ENCODE measurements around the gene TCEAL5. TPM values are rescaled to one million over a fixed set of nuclear protein-coding genes. Genes with fewer than 3 reads are reported as not detected.

TCEAL5 gene
- total and polyA plus RNA-seq, 2 of the 13 experiments (the other 11 are each of a cell fraction or from before 2014, with no cell fraction given), result not detected

DNA sequence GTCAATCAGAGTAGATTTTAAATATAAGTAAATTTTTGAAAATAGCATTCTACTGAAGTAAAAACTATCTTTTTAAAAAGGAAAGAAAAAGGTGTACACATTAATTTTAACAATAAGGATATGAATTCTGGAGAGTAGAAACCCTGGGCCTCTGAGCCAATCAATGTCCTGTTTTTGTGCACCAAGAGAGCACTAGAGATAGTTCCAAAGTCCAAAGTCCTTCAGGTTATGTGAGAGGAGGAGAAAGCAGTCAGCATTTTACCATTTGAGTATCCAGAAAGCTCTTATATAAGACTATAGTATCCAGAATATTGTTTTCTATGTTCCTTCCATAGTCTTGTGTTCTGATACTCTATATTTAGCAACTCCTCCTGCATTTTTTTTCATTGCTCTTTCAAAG is 18.3 kb downstream of the TCEAL5 start (continued):
- TF ChIP-seq, protein P1, sequence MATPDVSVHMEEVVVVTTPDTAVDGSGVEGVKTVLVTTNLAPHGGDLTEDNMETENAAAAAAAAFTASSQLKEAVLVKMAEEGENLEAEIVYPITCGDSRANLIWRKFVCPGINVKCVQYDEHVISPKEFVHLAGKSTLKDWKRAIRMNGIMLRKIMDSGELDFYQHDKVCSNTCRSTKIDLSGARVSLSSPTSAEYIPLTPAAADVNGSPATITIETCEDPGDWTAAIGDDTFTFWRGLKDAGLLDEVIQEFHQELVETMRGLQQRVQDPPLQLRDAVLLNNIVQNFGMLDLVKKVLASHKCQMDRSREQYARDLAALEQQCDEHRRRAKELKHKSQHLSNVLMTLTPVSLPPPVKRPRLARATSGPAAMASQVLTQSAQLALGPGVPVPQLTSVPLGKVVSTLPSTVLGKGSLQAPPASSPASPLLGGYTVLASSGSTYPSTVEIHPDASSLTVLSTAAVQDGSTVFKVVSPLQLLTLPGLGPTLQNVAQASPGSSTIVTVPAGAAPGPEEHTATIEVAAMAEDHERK (CRISPR knock-in tag; IDR thresholded peaks at IDR 0.05; ENCODE audit: low read depth), result no peak
- TF ChIP-seq, protein P2, sequence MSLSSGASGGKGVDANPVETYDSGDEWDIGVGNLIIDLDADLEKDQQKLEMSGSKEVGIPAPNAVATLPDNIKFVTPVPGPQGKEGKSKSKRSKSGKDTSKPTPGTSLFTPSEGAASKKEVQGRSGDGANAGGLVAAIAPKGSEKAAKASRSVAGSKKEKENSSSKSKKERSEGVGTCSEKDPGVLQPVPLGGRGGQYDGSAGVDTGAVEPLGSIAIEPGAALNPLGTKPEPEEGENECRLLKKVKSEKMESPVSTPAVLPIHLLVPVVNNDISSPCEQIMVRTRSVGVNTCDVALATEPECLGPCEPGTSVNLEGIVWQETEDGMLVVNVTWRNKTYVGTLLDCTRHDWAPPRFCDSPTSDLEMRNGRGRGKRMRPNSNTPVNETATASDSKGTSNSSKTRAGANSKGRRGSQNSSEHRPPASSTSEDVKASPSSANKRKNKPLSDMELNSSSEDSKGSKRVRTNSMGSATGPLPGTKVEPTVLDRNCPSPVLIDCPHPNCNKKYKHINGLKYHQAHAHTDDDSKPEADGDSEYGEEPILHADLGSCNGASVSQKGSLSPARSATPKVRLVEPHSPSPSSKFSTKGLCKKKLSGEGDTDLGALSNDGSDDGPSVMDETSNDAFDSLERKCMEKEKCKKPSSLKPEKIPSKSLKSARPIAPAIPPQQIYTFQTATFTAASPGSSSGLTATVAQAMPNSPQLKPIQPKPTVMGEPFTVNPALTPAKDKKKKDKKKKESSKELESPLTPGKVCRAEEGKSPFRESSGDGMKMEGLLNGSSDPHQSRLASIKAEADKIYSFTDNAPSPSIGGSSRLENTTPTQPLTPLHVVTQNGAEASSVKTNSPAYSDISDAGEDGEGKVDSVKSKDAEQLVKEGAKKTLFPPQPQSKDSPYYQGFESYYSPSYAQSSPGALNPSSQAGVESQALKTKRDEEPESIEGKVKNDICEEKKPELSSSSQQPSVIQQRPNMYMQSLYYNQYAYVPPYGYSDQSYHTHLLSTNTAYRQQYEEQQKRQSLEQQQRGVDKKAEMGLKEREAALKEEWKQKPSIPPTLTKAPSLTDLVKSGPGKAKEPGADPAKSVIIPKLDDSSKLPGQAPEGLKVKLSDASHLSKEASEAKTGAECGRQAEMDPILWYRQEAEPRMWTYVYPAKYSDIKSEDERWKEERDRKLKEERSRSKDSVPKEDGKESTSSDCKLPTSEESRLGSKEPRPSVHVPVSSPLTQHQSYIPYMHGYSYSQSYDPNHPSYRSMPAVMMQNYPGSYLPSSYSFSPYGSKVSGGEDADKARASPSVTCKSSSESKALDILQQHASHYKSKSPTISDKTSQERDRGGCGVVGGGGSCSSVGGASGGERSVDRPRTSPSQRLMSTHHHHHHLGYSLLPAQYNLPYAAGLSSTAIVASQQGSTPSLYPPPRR (CRISPR knock-in tag; IDR thresholded peaks at IDR 0.05; ENCODE audit: borderline replicate concordance), result no peak
- TF ChIP-seq, protein P3, sequence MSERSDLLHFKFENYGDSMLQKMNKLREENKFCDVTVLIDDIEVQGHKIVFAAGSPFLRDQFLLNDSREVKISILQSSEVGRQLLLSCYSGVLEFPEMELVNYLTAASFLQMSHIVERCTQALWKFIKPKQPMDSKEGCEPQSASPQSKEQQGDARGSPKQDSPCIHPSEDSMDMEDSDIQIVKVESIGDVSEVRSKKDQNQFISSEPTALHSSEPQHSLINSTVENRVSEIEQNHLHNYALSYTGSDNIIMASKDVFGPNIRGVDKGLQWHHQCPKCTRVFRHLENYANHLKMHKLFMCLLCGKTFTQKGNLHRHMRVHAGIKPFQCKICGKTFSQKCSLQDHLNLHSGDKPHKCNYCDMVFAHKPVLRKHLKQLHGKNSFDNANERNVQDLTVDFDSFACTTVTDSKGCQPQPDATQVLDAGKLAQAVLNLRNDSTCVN (CRISPR knock-in tag; IDR thresholded peaks at IDR 0.05; ENCODE audit: borderline replicate concordance), result 0 out of 2 replicates have a peak, but pooled peaks have one; percentile 48
- no peak for TF ChIP-seq ZNF614 (CRISPR knock-in tag; IDR thresholded peaks at IDR 0.05; ENCODE audit: borderline replicate concordance)
- TF ChIP-seq HNF4A (CRISPR knock-in tag; IDR thresholded peaks at IDR 0.05), result peak; percentile 67
